HepG2 (cell line): ENCODE measurements around the gene NR2F1. TPM values are rescaled to one million over a fixed set of nuclear protein-coding genes. Genes with fewer than 3 reads are reported as not detected.

Source experiments
- ATAC-seq: fragments of 200-7000 bp; cut with Tn5 transposase; 3 replicates; pipeline ENCODE4 v1.9.1; 2020; ENCODE audit warnings: mild to moderate bottlenecking, moderate library complexity
- BruUV-seq: library from RNA; stranded (reverse); fragments of 400-500 nt; replicated peaks from 2 replicates; lab custom pipeline; 2021; lab: Mats Ljungman, UMichigan
- CTCF ChIA-PET: fragments of 300-600 bp; formaldehyde crosslinking; extraction: SDS; loops from one replicate; lab custom pipeline; 2021; ENCODE audit warnings: low total read pairs, inconsistent platforms, low intra/inter-chr PET ratio; lab: Yijun Ruan, JAX
- POLR2A ChIA-PET: fragments of 350-600 bp; sonication (Branson Sonifier 250); formaldehyde crosslinking; loops from one replicate; lab custom pipeline; 2020; ENCODE audit warnings: antibody characterized with exemption, inconsistent platforms; lab: Yijun Ruan, JAX
- DNase-seq: peaks from one replicate; pipeline ENCODE4 v3.0.0-alpha.2; 2015; ENCODE audit warnings: low spot score
- FAIRE-seq: peaks from 3 replicates; lab custom pipeline; 2011; peaks lifted over from hg19 to GRCh38; lab: Jason Lieb, UNC
- H2AFZ ChIP-seq: one replicate; pipeline ENCODE4 v1.6.1; 2011; ENCODE audit warnings: low read length, inconsistent platforms
- H3K27ac ChIP-seq: fragments of 300-600 bp; 3 replicates; pipeline ENCODE4 v1.8.0; 2011; ENCODE audit warnings: mixed run types, mild to moderate bottlenecking, mixed read lengths, low read length, inconsistent platforms; ENCODE audit not compliant: insufficient read depth; ENCODE audit errors: extremely low read length
- H3K27me3 ChIP-seq, 2 experiments: fragments of 200-600 bp in 1 of 2; 2 replicates in 1 of 2; 3 replicates in 1 of 2; pipeline versions ENCODE4 v1.6.0 to v1.8.0; 2011; ENCODE audit warnings: low read length in 2 of 2, mild to moderate bottlenecking in 2 of 2, moderate library complexity in 2 of 2, inconsistent platforms in 1 of 2; ENCODE audit not compliant: insufficient read depth in 2 of 2, control insufficient read depth in 1 of 2
- H3K36me3 ChIP-seq, 2 experiments: fragments of 200-600 bp in 1 of 2; replicated peaks in 1 of 2; 2 replicates in 1 of 2; 3 replicates in 1 of 2; pipeline versions ENCODE4 v1.5.1 to v1.8.0; 2011; ENCODE audit warnings: low read length in 2 of 2, inconsistent platforms in 1 of 2; ENCODE audit not compliant: insufficient read depth in 2 of 2, control insufficient read depth in 1 of 2
- H3K4me1 ChIP-seq: 2 replicates; pipeline ENCODE4 v1.5.1; 2012; ENCODE audit warnings: low read length, inconsistent platforms; ENCODE audit not compliant: insufficient read depth
- H3K4me2 ChIP-seq: 2 replicates; pipeline ENCODE4 v1.6.0; 2011; ENCODE audit warnings: low read depth, low read length, inconsistent platforms
- H3K4me3 ChIP-seq, 3 experiments: fragments of 200-600 bp in 1 of 3; sonication (generic), shearing (Covaris generic) in 1 of 3; replicated peaks in 1 of 3; 2 replicates each; pipeline ENCODE4 v1.5.1; 2011 to 2016; ENCODE audit warnings: low read length in 3 of 3, inconsistent platforms in 2 of 3, low read depth in 2 of 3, mild to moderate bottlenecking in 2 of 3, control low read depth in 1 of 3, mixed read lengths in 1 of 3; ENCODE audit not compliant: insufficient read depth in 1 of 3
- H3K79me2 ChIP-seq: one replicate; pipeline ENCODE4 v1.6.1; 2011; ENCODE audit warnings: low read length, inconsistent platforms; ENCODE audit not compliant: insufficient read depth
- H3K9ac ChIP-seq: 2 replicates; pipeline ENCODE4 v1.6.0; 2011; ENCODE audit warnings: mild to moderate bottlenecking, low read depth, low read length, inconsistent platforms; ENCODE audit not compliant: insufficient read depth
- H3K9me3 ChIP-seq: 2 replicates; pipeline ENCODE4 v1.5.1; 2012; ENCODE audit warnings: mild to moderate bottlenecking, low read length
- H4K20me1 ChIP-seq: 2 replicates; pipeline ENCODE4 v1.6.0; 2011; ENCODE audit warnings: inconsistent platforms, mild to moderate bottlenecking, low read length, moderate library complexity; ENCODE audit not compliant: insufficient read depth
- CSRNP2 ChIP-seq: sonication (generic); formaldehyde crosslinking; conservative IDR thresholded peaks from 2 replicates; pipeline ENCODE4 v1.8.0; 2022; ENCODE audit warnings: low read depth, missing genetic modification reagents
- FIP1L1 ChIP-seq: fragments of 200-400 bp; formaldehyde crosslinking; IDR thresholded peaks from 2 replicates; pipeline ENCODE4 v1.6.1; 2018; ENCODE audit warnings: low read depth, mild to moderate bottlenecking, low read length, moderate library complexity, borderline replicate concordance; ENCODE audit not compliant: insufficient read depth
- GATA4 ChIP-seq: sonication (generic); IDR thresholded peaks from 2 replicates; pipeline ENCODE4 v1.6.1; 2016; ENCODE audit warnings: antibody characterized with exemption, low read depth, borderline replicate concordance
- HDAC1 ChIP-seq: sonication (generic); formaldehyde crosslinking; IDR thresholded peaks from 2 replicates; pipeline ENCODE4 v1.5.1; 2020; ENCODE audit warnings: mild to moderate bottlenecking, missing genetic modification reagents
- HMG20A ChIP-seq: IDR thresholded peaks from 2 replicates; pipeline ENCODE4 v1.6.1; 2016; ENCODE audit warnings: borderline replicate concordance
- HNRNPLL ChIP-seq: fragments of 200-400 bp; formaldehyde crosslinking; IDR thresholded peaks from 2 replicates; pipeline ENCODE4 v1.6.1; 2017; ENCODE audit warnings: mild to moderate bottlenecking, low read depth, low read length; ENCODE audit not compliant: poor library complexity, severe bottlenecking
- HOXA9 ChIP-seq: sonication (generic); formaldehyde crosslinking; IDR thresholded peaks from 2 replicates; pipeline ENCODE4 v1.8.1; 2022; ENCODE audit warnings: missing genetic modification reagents, mild to moderate bottlenecking, moderate library complexity, borderline replicate concordance
- PHF5A ChIP-seq: IDR thresholded peaks from one replicate; pipeline ENCODE4 v1.6.1; 2018; ENCODE audit warnings: low read depth, missing genetic modification reagents; ENCODE audit not compliant: unreplicated experiment
- SATB2 ChIP-seq: sonication (generic); formaldehyde crosslinking; IDR thresholded peaks from 2 replicates; pipeline ENCODE4 v1.5.0; 2020; ENCODE audit warnings: missing genetic modification reagents
- TFE3 ChIP-seq: IDR thresholded peaks from 2 replicates; pipeline ENCODE4 v1.6.1; 2016
- WGBS: methylation state at CpG from one replicate; pipeline ENCODE4 v1.1.6; 2017; ENCODE audit warnings: low lambda C conversion rate; 5-methylcytosine and 5-hydroxymethylcytosine counted together
- in situ Hi-C: cut with HindIII; loops from 2 replicates; pipeline ENCODE4 v1.10.0; 2017; ENCODE audit warnings: low pct_unique_long_range_greater_than_20kb; ENCODE audit not compliant: extremely low pct_ligation_motif_present
- intact Hi-C: fragments of 100-400 bp; cut with micrococcal nuclease; formaldehyde crosslinking; loops from one replicate; pipeline ENCODE4 v1.10.0; 2022; ENCODE audit not compliant: unreplicated experiment
- polyA plus RNA-seq, 8 experiments: library from polyadenylated mRNA; depleted of rRNA in 3 of 8; stranded (reverse) in 7 of 8; unstranded in 1 of 8; fragments of >200 nt; fragmentation: Illumina TruSeq in 4 of 8; extraction: Trizol in 4 of 8; gene quantifications; 2 replicates each; pipeline versions ENCODE4 v1.2.1 to v1.2.3, GENCODE V29; 2011 to 2016; ENCODE audit warnings: low read depth in 4 of 8, missing spikeins in 1 of 8, mixed read lengths in 1 of 8; ENCODE audit not compliant: insufficient read depth in 1 of 8
- total RNA-seq, 5 experiments: library from RNA; depleted of rRNA; stranded (reverse); fragments of >200 nt; fragmentation: Illumina TruSeq; extraction: Trizol; gene quantifications; 2 replicates each; pipeline ENCODE4 v1.2.3, GENCODE V29; 2016; ENCODE audit warnings: low read depth in 1 of 5

NR2F1 gene
- total and polyA plus RNA-seq, 2 of the 13 experiments (the other 11 are each of a cell fraction or from before 2014, with no cell fraction given): 17.1 to 59.7 TPM

- Histone ChIP-seq H3K79me2 (no peaks in the 10 kb centered on the region), H2AFZ (no peak overlapping the region), H3K9ac (no peak overlapping the region), H3K4me3 (no peak overlapping the region), H3K27ac (no peak overlapping the region), H3K27me3 (no peaks in the 10 kb centered on the region), H3K4me1 (peaks cover 10% of the 10 kb centered on the region), H3K36me3 (no peaks in the 10 kb centered on the region), H3K9me3 (no peaks in the 10 kb centered on the region), H3K4me2 (no peak overlapping the region), H4K20me1 (no peaks in the 10 kb centered on the region)
- ATAC-seq (no peak), DNase-seq (no peak), FAIRE-seq (no peak)
- in situ Hi-C loops (no loop called here), intact Hi-C loops (no loop called here)
- CTCF ChIA-PET: no interaction called here
- 73% methylated on average over 4 of the region's 4 CpGs for WGBS
- BruUV-seq: no TSS peak
- POLR2A ChIA-PET: no interaction called here
- TF ChIP-seq HOXA9 (CRISPR knock-in tag) (no peak), PHF5A (no peak), HNRNPLL (no peak), HMG20A (CRISPR knock-in tag) (no peak), TFE3 (CRISPR knock-in tag) (no peak), SATB2 (CRISPR knock-in tag) (no peak)
Measured at GRCh38 chr5:93632327-93632726, 49.3 kb downstream of the NR2F1 start.

- in situ Hi-C loops: no loop called here
- Histone ChIP-seq H3K9ac (no peak overlapping the region), H3K36me3 (no peaks in the 10 kb centered on the region), H3K4me3 (no peak overlapping the region), H3K79me2 (no peaks in the 10 kb centered on the region), H3K9me3 (no peaks in the 10 kb centered on the region), H3K27ac (no peak overlapping the region), H3K4me2 (no peak overlapping the region), H3K27me3 (no peaks in the 10 kb centered on the region), H3K4me1 (peaks cover 19% of the 10 kb centered on the region), H2AFZ (no peak overlapping the region), H4K20me1 (no peaks in the 10 kb centered on the region)
- CTCF ChIA-PET: no interaction called here
- intact Hi-C loops: no loop called here
- no peak for TF ChIP-seq GATA4
- no peak for TF ChIP-seq HDAC1 (CRISPR knock-in tag)
- TF ChIP-seq FIP1L1: no peak
- TF ChIP-seq CSRNP2 (CRISPR knock-in tag): no peak
- FAIRE-seq (no peak), ATAC-seq (no peak), DNase-seq (no peak)
- POLR2A ChIA-PET: no interaction called here
- BruUV-seq: no TSS peak
Measured at GRCh38 chr5:93635991-93636390, 53.0 kb downstream of the NR2F1 start.
